Endothelial cell of umbilical vein (primary cell): ENCODE measurements around the gene LIN7B. TPM values are rescaled to one million over a fixed set of nuclear protein-coding genes. Genes with fewer than 3 reads are reported as not detected.

Source experiments
- BruUV-seq: library from RNA; stranded (reverse); fragments of 400-500 nt; replicated peaks from 2 replicates; lab custom pipeline; 2021; lab: Mats Ljungman, UMichigan
- CTCF ChIA-PET: fragments of 300-600, 350-600 bp; sonication (Branson Sonifier 250); formaldehyde crosslinking; loops from one replicate; lab custom pipeline; 2021; ENCODE audit warnings: antibody characterized with exemption, inconsistent platforms; lab: Charles Lee
- POLR2A ChIA-PET: fragments of 300-600, 350-600 bp; sonication (Branson Sonifier 250); formaldehyde crosslinking; loops from one replicate; lab custom pipeline; 2021; ENCODE audit warnings: antibody characterized with exemption, inconsistent platforms; lab: Charles Lee
- DNase-seq: peaks from one replicate; pipeline ENCODE4 v3.0.0-alpha.2; 2011; ENCODE audit warnings: low read depth, low spot score
- FAIRE-seq: peaks from 2 replicates; lab custom pipeline; 2011; peaks lifted over from hg19 to GRCh38; lab: Jason Lieb, UNC
- H2AFZ ChIP-seq: 2 replicates; pipeline ENCODE4 v1.6.0; 2012; ENCODE audit warnings: low read depth, low read length, control low read depth, inconsistent platforms
- H3K27ac ChIP-seq: 2 replicates; pipeline ENCODE4 v1.5.1; 2011; ENCODE audit warnings: low read depth, mild to moderate bottlenecking, control low read depth, low read length, moderate library complexity; ENCODE audit not compliant: insufficient read depth
- H3K27me3 ChIP-seq, 2 experiments: 2 replicates each; pipeline versions ENCODE4 v1.6.0 to v1.6.1; 2011; ENCODE audit warnings: low read length in 2 of 2, mixed read lengths in 1 of 2; ENCODE audit not compliant: control insufficient read depth in 2 of 2, insufficient read depth in 2 of 2
- H3K36me3 ChIP-seq, 2 experiments: 2 replicates in 1 of 2; 3 replicates in 1 of 2; pipeline ENCODE4 v1.5.1; 2011; ENCODE audit warnings: low read length in 2 of 2, mild to moderate bottlenecking in 1 of 2, moderate library complexity in 1 of 2; ENCODE audit not compliant: control insufficient read depth in 2 of 2, insufficient read depth in 2 of 2; ENCODE audit errors: extremely low read depth in 1 of 2
- H3K4me1 ChIP-seq: 3 replicates; pipeline ENCODE4 v1.5.1; 2011; ENCODE audit warnings: mild to moderate bottlenecking, low read length; ENCODE audit not compliant: control insufficient read depth, insufficient read depth; ENCODE audit errors: extremely low read depth
- H3K4me2 ChIP-seq: 2 replicates; pipeline ENCODE4 v1.6.1; 2011; ENCODE audit warnings: low read length, control low read depth, mixed read lengths; ENCODE audit not compliant: insufficient read depth
- H3K4me3 ChIP-seq, 3 experiments: fragments of 200-600 bp in 1 of 3; sonication (generic), shearing (Covaris generic) in 1 of 3; replicated peaks in 1 of 3; 2 replicates each; pipeline ENCODE4 v1.5.1; 2011 to 2016; ENCODE audit warnings: control low read depth in 3 of 3, low read length in 3 of 3, mild to moderate bottlenecking in 2 of 3, inconsistent platforms in 1 of 3, low read depth in 1 of 3, moderate library complexity in 1 of 3; ENCODE audit not compliant: insufficient read depth in 1 of 3
- H3K79me2 ChIP-seq: 2 replicates; pipeline ENCODE4 v1.6.0; 2012; ENCODE audit warnings: low read length, inconsistent platforms; ENCODE audit not compliant: control insufficient read depth, insufficient read depth
- H3K9ac ChIP-seq: replicated peaks from 2 replicates; pipeline ENCODE3; 2011; ENCODE audit warnings: low read length, control low read depth; ENCODE audit not compliant: insufficient read depth; ENCODE audit errors: extremely low read depth
- H3K9me1 ChIP-seq: replicated peaks from 3 replicates; pipeline ENCODE4 v1.6.0; 2011; ENCODE audit warnings: mild to moderate bottlenecking, low read length; ENCODE audit not compliant: control insufficient read depth, insufficient read depth; ENCODE audit errors: extremely low read depth
- H3K9me3 ChIP-seq: replicated peaks from 2 replicates; pipeline ENCODE4 v1.5.1; 2012; ENCODE audit warnings: low read length, inconsistent platforms; ENCODE audit not compliant: control insufficient read depth, insufficient read depth
- H4K20me1 ChIP-seq: replicated peaks from 2 replicates; pipeline ENCODE3; 2011; ENCODE audit warnings: mild to moderate bottlenecking, low read length; ENCODE audit not compliant: control insufficient read depth, insufficient read depth; ENCODE audit errors: extremely low read depth
- EZH2 ChIP-seq: IDR thresholded peaks from 2 replicates; pipeline ENCODE4 v1.6.1; 2012; ENCODE audit warnings: borderline replicate concordance, low read depth, mild to moderate bottlenecking, moderate library complexity, low read length, inconsistent platforms; ENCODE audit not compliant: severe bottlenecking
- FOS ChIP-seq: IDR thresholded peaks from 2 replicates; pipeline ENCODE4 v1.6.1; 2011; ENCODE audit warnings: mild to moderate bottlenecking, low read length, moderate library complexity, borderline replicate concordance; ENCODE audit not compliant: insufficient read depth
- GATA2 ChIP-seq: IDR thresholded peaks from 2 replicates; pipeline ENCODE4 v1.7.0; 2011; ENCODE audit warnings: low read depth, mild to moderate bottlenecking, moderate library complexity, mixed read lengths, low read length; ENCODE audit not compliant: insufficient read length, insufficient read depth
- MYC ChIP-seq: IDR thresholded peaks from one replicate; pipeline ENCODE4 v1.6.1; 2011; ENCODE audit warnings: mild to moderate bottlenecking, low read depth, low read length
- dilution Hi-C: fragments of 300-500 bp; cut with MboI; formaldehyde crosslinking; loops from one replicate; pipeline ENCODE4 v1.15.0; 2019; ENCODE audit warnings: low sequenced_read_pairs; ENCODE audit not compliant: extremely low pct_ligation_motif_present
- intact Hi-C: fragments of 100-400 bp; cut with micrococcal nuclease; formaldehyde crosslinking; loops from one replicate; pipeline ENCODE4 v1.10.0; 2022
- polyA plus RNA-seq, 4 experiments: library from polyadenylated mRNA; depleted of rRNA in 3 of 4; stranded (reverse) in 3 of 4; unstranded in 1 of 4; fragments of >200 nt; gene quantifications; 2 replicates each; pipeline versions ENCODE4 v1.2.1 to v1.2.3, GENCODE V29; 2011 to 2012; ENCODE audit warnings: missing spikeins in 1 of 4
- total RNA-seq: library from RNA; stranded (reverse); gene quantifications from 2 replicates; pipeline ENCODE4 v1.2.3, GENCODE V29; 2021
- TF ChIP-seq, protein P1 (sequence below): IDR thresholded peaks from 2 replicates; pipeline ENCODE4 v1.6.1; 2011; ENCODE audit not compliant: insufficient read depth, insufficient read length

Gene LIN7B
- total and polyA plus RNA-seq, 2 donors (not counting 3 experiments of a cell fraction or from before 2014, with no cell fraction given), result 2.2 to 4.2 TPM

GRCh38 chr19:49092686-49093085 lies 21.5 kb upstream of the LIN7B start:
- Histone ChIP-seq H3K4me1 (no peaks in the 10 kb centered on the region), H3K9me1 (no peaks in the 10 kb centered on the region), H3K9ac (no peak overlapping the region), H3K27me3 (no peaks in the 10 kb centered on the region), H3K36me3 (peaks cover 23 to 47% of the 10 kb centered on the region in 2 experiments), H3K4me3 (no peak overlapping the region), H3K9me3 (no peaks in the 10 kb centered on the region), H3K4me2 (no peak overlapping the region), H3K79me2 (peaks cover 48% of the 10 kb centered on the region), H3K27ac (no peak overlapping the region), H2AFZ (no peak overlapping the region), H4K20me1 (peaks cover 3% of the 10 kb centered on the region)
- BruUV-seq, result no TSS peak
- dilution Hi-C loops, result no loop called here
- TF ChIP-seq MYC (no peak), GATA2 (no peak), EZH2 (no peak), FOS (no peak)
- TF ChIP-seq, protein P1, sequence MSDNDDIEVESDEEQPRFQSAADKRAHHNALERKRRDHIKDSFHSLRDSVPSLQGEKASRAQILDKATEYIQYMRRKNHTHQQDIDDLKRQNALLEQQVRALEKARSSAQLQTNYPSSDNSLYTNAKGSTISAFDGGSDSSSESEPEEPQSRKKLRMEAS, result no peak
- intact Hi-C loops, result no loop called here
- FAIRE-seq (no peak), DNase-seq (no peak)
- ChIA-PET POLR2A (no interaction called here), CTCF (no interaction called here)
